ENCODE data around the gene IP6K3.
A peak's percentile ranks its signal among the peaks of the same experiment; 100 is the strongest.

The IP6K3 gene

GRCh38 chr6:33693186-33694105 lies 53.3 kb downstream of the IP6K3 start:
- no peak for DNase-seq (ENCODE audit: low read depth in 2 of 3, low spot score in 1 of 3)

GRCh38 chr6:33692760-33693158 lies 53.9 kb downstream of the IP6K3 start:
- DNase-seq (ENCODE audit: low read depth in 2 of 3, low spot score in 1 of 3): peak in 2 of 3 donors; percentile 57 to 64

GRCh38 chr6:33692078-33692759 lies 54.5 kb downstream of the IP6K3 start:
- no peak for DNase-seq (ENCODE audit: low read depth in 2 of 3, low spot score in 1 of 3)

GRCh38 chr6:33691456-33692077 lies 55.1 kb downstream of the IP6K3 start:
- no peak for DNase-seq (ENCODE audit: low read depth in 2 of 3, low spot score in 1 of 3)

GRCh38 chr6:33690766-33691165 lies 55.9 kb downstream of the IP6K3 start:
- DNase-seq (ENCODE audit: low read depth in 2 of 3, low spot score in 1 of 3): no peak

GRCh38 chr6:33689879-33690278 lies 56.8 kb downstream of the IP6K3 start:
- DNase-seq (ENCODE audit: low read depth in 2 of 3, low spot score in 1 of 3): no peak

- no peak for DNase-seq (ENCODE audit: low read depth in 2 of 3, low spot score in 1 of 3)
These were observed 57.6 kb downstream of the IP6K3 start for GRCh38 chr6:33689148-33689494.

- no peak for DNase-seq (ENCODE audit: low read depth in 2 of 3, low spot score in 1 of 3)
These were observed 58.1 kb downstream of the IP6K3 start for GRCh38 chr6:33688451-33689147.

- DNase-seq (ENCODE audit: low read depth in 2 of 3, low spot score in 1 of 3): no peak
These were observed 58.7 kb downstream of the IP6K3 start for GRCh38 chr6:33688006-33688405.

- DNase-seq (ENCODE audit: low read depth in 2 of 3, low spot score in 1 of 3): no peak
These were observed 59.4 kb downstream of the IP6K3 start for GRCh38 chr6:33686981-33687975.

- no peak for DNase-seq (ENCODE audit: low read depth in 2 of 3, low spot score in 1 of 3)
These were observed 60.3 kb downstream of the IP6K3 start for GRCh38 chr6:33686225-33686924.

GRCh38 chr6:33685411-33686224 lies 61.1 kb downstream of the IP6K3 start:
- DNase-seq (ENCODE audit: low read depth in 2 of 3, low spot score in 1 of 3): no peak

GRCh38 chr6:33684983-33685382 lies 61.7 kb downstream of the IP6K3 start:
- no peak for DNase-seq (ENCODE audit: low read depth in 2 of 3, low spot score in 1 of 3)

GRCh38 chr6:33684428-33684896 lies 62.2 kb downstream of the IP6K3 start:
- DNase-seq (ENCODE audit: low read depth in 2 of 3, low spot score in 1 of 3): no peak

- no peak for DNase-seq (ENCODE audit: low read depth in 2 of 3, low spot score in 1 of 3)
These were observed 62.9 kb downstream of the IP6K3 start for GRCh38 chr6:33683576-33684427.

- DNase-seq (ENCODE audit: low read depth in 2 of 3, low spot score in 1 of 3): peak in 2 of 3 donors; percentile 21 to 28
These were observed 63.6 kb downstream of the IP6K3 start for GRCh38 chr6:33683051-33683571.

- DNase-seq (ENCODE audit: low read depth in 2 of 3, low spot score in 1 of 3): no peak
These were observed 64.4 kb downstream of the IP6K3 start for GRCh38 chr6:33682341-33682740.

Data from stimulated activated CD4-positive, alpha-beta T cell treated with anti-CD3 and anti-CD28 coated beads, Interleukin-12 subunit alpha, Interleukin-12 subunit beta, amount 100 ng/mL, for 48 hours (primary cell).